Measurements from ENCODE around the gene PPP1R8. TPM values are rescaled to one million over a fixed set of nuclear protein-coding genes. Genes with fewer than 3 reads are reported as not detected.

PPP1R8 gene
- total RNA-seq, 4 donors from 2014 or later = 32.0 to 58.2 (median 37.2) TPM

DNA sequence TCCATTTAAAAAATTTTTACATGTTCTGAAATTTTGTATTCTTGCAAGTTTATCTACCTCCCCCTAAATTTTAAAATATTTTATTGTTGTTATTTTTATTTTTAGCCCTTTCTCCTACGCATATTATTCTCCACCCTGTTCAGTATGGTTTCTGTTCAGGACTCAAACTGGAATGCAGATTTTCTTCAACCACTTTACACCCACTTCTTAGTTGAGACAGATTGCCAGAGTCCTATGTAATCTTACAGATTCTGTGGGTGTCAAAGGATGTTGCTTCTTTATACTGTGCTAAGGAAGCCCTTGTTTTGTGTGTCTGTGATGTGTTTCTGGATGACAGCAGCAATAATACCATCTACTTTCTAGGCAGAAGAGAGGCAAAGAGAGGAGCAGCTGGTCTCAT, 20.7 kb upstream of the PPP1R8 start:
- H3K27me3 ChIP-seq = no peaks in the 10 kb centered on the region
- H3K9me3 ChIP-seq = no peaks in the 10 kb centered on the region
- TF ChIP-seq CTCF (IDR thresholded peaks at IDR 0.05) (no peak), POLR2A (IDR thresholded peaks at IDR 0.05) (no peak), EP300 (IDR thresholded peaks at IDR 0.05) (no peak)
- no peak for DNase-seq (ENCODE audit: low spot score in 2 of 2)
- H3K4me1 ChIP-seq = no peaks in the 10 kb centered on the region
- H3K36me3 ChIP-seq = peaks cover 3 to 55% (median 6%) of the 10 kb centered on the region in 3 donors
- 82% methylated on average over 1 of the region's 1 CpG for WGBS, 2 donors
- H3K4me3 ChIP-seq = no peak overlapping the region
- H3K27ac ChIP-seq = no peak overlapping the region

DNA sequence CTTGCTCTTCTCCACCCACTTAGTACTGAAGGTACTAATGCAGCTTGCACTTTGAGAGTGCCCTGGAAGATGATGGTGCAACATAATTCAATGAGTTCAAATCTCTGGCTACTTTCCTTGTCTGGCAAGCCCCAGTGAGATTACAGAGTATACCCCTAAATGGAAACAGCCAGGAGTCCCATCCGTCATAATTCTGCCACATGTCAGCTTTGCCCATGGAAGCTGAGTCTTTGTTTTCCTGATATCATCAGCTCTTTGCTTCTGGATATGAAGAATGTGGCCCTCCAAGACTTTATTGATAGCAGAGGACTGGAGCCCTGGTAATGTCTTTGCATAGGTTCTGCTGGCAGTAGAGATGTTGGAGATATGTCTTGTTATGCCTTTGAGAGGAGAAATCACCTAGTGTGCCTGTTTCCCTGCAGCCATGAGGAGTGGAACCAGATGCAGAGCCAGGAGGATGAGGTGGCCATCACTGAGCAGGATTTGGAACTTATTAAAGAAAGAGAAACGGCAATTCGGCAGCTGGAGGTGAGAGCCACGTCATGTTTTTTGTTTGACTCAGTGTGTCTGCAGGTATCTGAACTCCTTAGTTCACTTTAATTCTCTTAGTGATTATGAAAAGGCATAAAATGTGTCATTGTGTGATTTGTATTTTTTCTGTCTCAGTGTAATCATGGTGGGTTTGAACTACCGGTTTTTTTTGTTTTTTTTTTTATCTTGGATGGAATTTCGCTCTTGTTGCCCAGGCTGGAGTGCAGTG, 18.7 kb upstream of the PPP1R8 start:
- H3K4me3 ChIP-seq = no peak overlapping the region
- H3K27me3 ChIP-seq = no peaks in the 10 kb centered on the region
- no peaks in the 10 kb centered on the region for H3K9me3 ChIP-seq
- WGBS, 2 donors = 94% methylated on average over 6 of the region's 6 CpGs
- TF ChIP-seq EP300 (IDR thresholded peaks at IDR 0.05) (no peak), CTCF (IDR thresholded peaks at IDR 0.05) (no peak), POLR2A (IDR thresholded peaks at IDR 0.05) (no peak)
- DNase-seq (ENCODE audit: low spot score in 2 of 2) = no peak
- peaks cover 0 to 5% (median 0%) of the 10 kb centered on the region in 4 donors for H3K4me1 ChIP-seq
- H3K27ac ChIP-seq = no peak overlapping the region
- H3K36me3 ChIP-seq = peaks cover 3 to 56% (median 5%) of the 10 kb centered on the region in 3 donors

GRCh38 chr1:27816921-27817630, 13.5 kb upstream of the PPP1R8 start:
- TF ChIP-seq EP300 (IDR thresholded peaks at IDR 0.05) (no peak), POLR2A (IDR thresholded peaks at IDR 0.05) (no peak), CTCF (IDR thresholded peaks at IDR 0.05) (no peak)
- Histone ChIP-seq H3K4me1 (peaks cover 0 to 9% (median 0%) of the 10 kb centered on the region in 4 donors), H3K36me3 (peaks cover 9 to 94% (median 18%) of the 10 kb centered on the region in 3 donors), H3K27ac (peak overlapping the region in 3 of 4 donors; percentile 16 to 50 (median 41)), H3K9me3 (no peaks in the 10 kb centered on the region), H3K4me3 (no peak overlapping the region), H3K27me3 (no peaks in the 10 kb centered on the region)
- DNase-seq (ENCODE audit: low spot score in 2 of 2) = no peak
- WGBS, 2 donors = 50 to 69% methylated on average over 2 of the region's 2 CpGs

- Histone ChIP-seq H3K4me1 (peaks cover 0 to 5% (median 0%) of the 10 kb centered on the region in 4 donors), H3K36me3 (peaks cover 6 to 80% (median 13%) of the 10 kb centered on the region in 3 donors), H3K9me3 (no peaks in the 10 kb centered on the region), H3K27me3 (no peaks in the 10 kb centered on the region), H3K27ac (no peak overlapping the region), H3K4me3 (no peak overlapping the region)
- WGBS, 2 donors = 89 to 93% methylated on average over 8 of the region's 8 CpGs
- no peak for TF ChIP-seq POLR2A (IDR thresholded peaks at IDR 0.05)
- no peak for TF ChIP-seq EP300 (IDR thresholded peaks at IDR 0.05)
- no peak for TF ChIP-seq CTCF (IDR thresholded peaks at IDR 0.05)
- DNase-seq (ENCODE audit: low spot score in 2 of 2) = no peak
Observed at GRCh38 chr1:27821761-27822315, 8.7 kb upstream of the PPP1R8 start.

GRCh38 chr1:27823784-27824183, 6.8 kb upstream of the PPP1R8 start:
- Histone ChIP-seq H3K36me3 (peaks cover 6 to 60% (median 11%) of the 10 kb centered on the region in 3 donors), H3K27ac (no peak overlapping the region), H3K9me3 (no peaks in the 10 kb centered on the region), H3K27me3 (no peaks in the 10 kb centered on the region), H3K4me1 (no peaks in the 10 kb centered on the region), H3K4me3 (no peak overlapping the region)
- no peak for TF ChIP-seq CTCF (IDR thresholded peaks at IDR 0.05)
- no peak for TF ChIP-seq EP300 (IDR thresholded peaks at IDR 0.05)
- no peak for TF ChIP-seq POLR2A (IDR thresholded peaks at IDR 0.05)
- WGBS, 2 donors = 94 to 96% methylated on average over 4 of the region's 4 CpGs
- no peak for DNase-seq (ENCODE audit: low spot score in 2 of 2)
